K562 (cell line): ENCODE results near the gene LYPD5. TPM values are rescaled to one million over a fixed set of nuclear protein-coding genes. Genes with fewer than 3 reads are reported as not detected.

Source experiments
- ATAC-seq: fragments of 200-7000 bp; cut with Tn5 transposase; 3 replicates; pipeline ENCODE4 v1.9.1; 2020; ENCODE audit warnings: moderate library complexity
- BruUV-seq: library from RNA; stranded (reverse); fragments of 400-500 nt; replicated peaks from 2 replicates; lab custom pipeline; 2021; lab: Mats Ljungman, UMichigan
- CTCF ChIA-PET: fragments of 300-600 bp; formaldehyde crosslinking; extraction: SDS; loops from one replicate; lab custom pipeline; 2021; ENCODE audit warnings: low intra/inter-chr PET ratio; lab: Yijun Ruan, JAX
- POLR2A ChIA-PET: fragments of 300-600, 350-650 bp; sonication (Branson Sonifier 250); formaldehyde crosslinking; extraction: SDS; loops from one replicate; lab custom pipeline; 2021; ENCODE audit warnings: antibody characterized with exemption, inconsistent platforms; lab: Yijun Ruan, JAX
- DNase-seq, 4 experiments: peaks; one replicate each; pipeline versions ENCODE4 v3.0.0 to v3.0.0-alpha.2; 2011 to 2018; ENCODE audit warnings: low spot score in 3 of 4, mixed read lengths in 3 of 4; ENCODE audit errors: extremely low read depth in 1 of 4
- FAIRE-seq: peaks from 2 replicates; lab custom pipeline; 2011; peaks lifted over from hg19 to GRCh38; lab: Jason Lieb, UNC
- H2AFZ ChIP-seq: 2 replicates; pipeline ENCODE4 v1.6.0; 2011; ENCODE audit warnings: low read depth, low read length, control low read depth, inconsistent platforms
- H3K27ac ChIP-seq: fragments of 200-600 bp; 3 replicates; pipeline ENCODE4 v1.8.0; 2011; ENCODE audit warnings: low read depth, mild to moderate bottlenecking, control low read depth, inconsistent platforms, low read length, moderate library complexity, mixed read lengths; ENCODE audit errors: extremely low read depth
- H3K27me3 ChIP-seq, 2 experiments: fragments of 300-600 bp in 1 of 2; 2 replicates in 1 of 2; 3 replicates in 1 of 2; pipeline versions ENCODE4 v1.6.0 to v1.8.0; 2011; ENCODE audit warnings: inconsistent platforms in 2 of 2, low read length in 2 of 2, mild to moderate bottlenecking in 1 of 2, mixed read lengths in 1 of 2, moderate library complexity in 1 of 2; ENCODE audit not compliant: control insufficient read depth in 2 of 2, insufficient read depth in 2 of 2
- H3K36me3 ChIP-seq: fragments of 300-600 bp; 3 replicates; pipeline ENCODE4 v1.8.0; 2011; ENCODE audit warnings: mild to moderate bottlenecking, low read length, inconsistent platforms; ENCODE audit not compliant: control insufficient read depth, insufficient read depth
- H3K4me1 ChIP-seq, 2 experiments: fragments of 200-600 bp in 1 of 2; replicated peaks in 1 of 2; 2 replicates in 1 of 2; 3 replicates in 1 of 2; pipeline versions ENCODE4 v1.5.1 to v1.8.0; 2011; ENCODE audit warnings: inconsistent platforms in 2 of 2, low read length in 2 of 2, mild to moderate bottlenecking in 1 of 2, mixed read lengths in 1 of 2, moderate library complexity in 1 of 2; ENCODE audit not compliant: control insufficient read depth in 2 of 2, insufficient read depth in 2 of 2
- H3K4me2 ChIP-seq: 2 replicates; pipeline ENCODE4 v1.6.1; 2011; ENCODE audit warnings: low read length, control low read depth, inconsistent platforms, mixed read lengths; ENCODE audit not compliant: insufficient read depth
- H3K4me3 ChIP-seq: fragments of 200-600 bp; sonication (generic), shearing (Covaris generic); 2 replicates; pipeline ENCODE4 v1.5.1; 2016; ENCODE audit warnings: control low read depth, inconsistent platforms
- H3K79me2 ChIP-seq: fragments of 200-600 bp; 3 replicates; pipeline ENCODE4 v1.8.0; 2011; ENCODE audit warnings: low read length, inconsistent platforms; ENCODE audit not compliant: control insufficient read depth, insufficient read depth
- H3K9ac ChIP-seq, 2 experiments: 2 replicates each; pipeline versions ENCODE4 v1.6.0 to v1.6.1; 2011; ENCODE audit warnings: low read depth in 2 of 2, low read length in 2 of 2, control low read depth in 1 of 2, inconsistent platforms in 1 of 2, mild to moderate bottlenecking in 1 of 2, mixed read lengths in 1 of 2; ENCODE audit not compliant: insufficient read depth in 1 of 2
- H3K9me1 ChIP-seq: one replicate; pipeline ENCODE4 v1.6.0; 2011; ENCODE audit warnings: inconsistent platforms, mild to moderate bottlenecking, low read length, moderate library complexity; ENCODE audit not compliant: control insufficient read depth, insufficient read depth
- H3K9me3 ChIP-seq: replicated peaks from 2 replicates; pipeline ENCODE4 v1.5.1; 2011; ENCODE audit warnings: low read depth, low read length, inconsistent platforms; ENCODE audit not compliant: control insufficient read depth, insufficient read depth
- H4K20me1 ChIP-seq: replicated peaks from 2 replicates; pipeline ENCODE4 v1.6.1; 2011; ENCODE audit warnings: low read length, inconsistent platforms, mixed read lengths; ENCODE audit not compliant: control insufficient read depth, insufficient read depth
- ARID3A ChIP-seq: IDR thresholded peaks from 2 replicates; pipeline ENCODE4 v1.6.1; 2012; ENCODE audit warnings: low read depth, low read length, improper control_type of control experiment, borderline replicate concordance
- ATF7 ChIP-seq: fragments of 450-650 bp; IDR thresholded peaks from 2 replicates; pipeline ENCODE4 v1.7.1; 2014; ENCODE audit warnings: mild to moderate bottlenecking, moderate library complexity
- DPF2 ChIP-seq: fragments of 450-650 bp; IDR thresholded peaks from 2 replicates; pipeline ENCODE4 v1.6.1; 2016
- IFI16 ChIP-seq: fragments of 250-450 bp; sonication (Bioruptor Pico); IDR thresholded peaks from 2 replicates; pipeline ENCODE4 v2.1.2; 2022; ENCODE audit warnings: mild to moderate bottlenecking, inconsistent platforms
- MBD2 ChIP-seq: sonication (generic); IDR thresholded peaks from 2 replicates; pipeline ENCODE4 v1.6.1; 2016; ENCODE audit warnings: low read depth, borderline replicate concordance
- SMAD1 ChIP-seq: fragments of 150-350 bp; IDR thresholded peaks from 2 replicates; pipeline ENCODE4 v1.6.1; 2014; ENCODE audit warnings: low read length, low read depth; ENCODE audit not compliant: partially characterized antibody
- SMARCA4 ChIP-seq: fragments of 450-650 bp; IDR thresholded peaks from 2 replicates; pipeline ENCODE4 v1.6.1; 2016
- TAF1 ChIP-seq: IDR thresholded peaks from 2 replicates; pipeline ENCODE4 v1.6.1; 2011; ENCODE audit warnings: mild to moderate bottlenecking, low read length, moderate library complexity; ENCODE audit not compliant: insufficient read depth, control insufficient read depth, severe bottlenecking; ENCODE audit errors: extremely low read depth
- TBP ChIP-seq: optimal IDR thresholded peaks from 2 replicates; pipeline ENCODE3; 2011; ENCODE audit warnings: low read depth, low read length, improper control_type of control experiment
- ZBTB7A ChIP-seq: IDR thresholded peaks from 2 replicates; pipeline ENCODE4 v1.6.1; 2011; ENCODE audit warnings: low read depth, mild to moderate bottlenecking, low read length, moderate library complexity, borderline replicate concordance; ENCODE audit not compliant: control insufficient read depth
- ZNF408 ChIP-seq: fragments of 250-450 bp; sonication (Bioruptor Pico); IDR thresholded peaks from 2 replicates; pipeline ENCODE4 v1.4.0; 2020; ENCODE audit warnings: low read depth, mild to moderate bottlenecking, moderate library complexity
- WGBS: fragments of 100-300 bp; shearing (Covaris generic); methylation state at CpG from one replicate; pipeline ENCODE4 v1.1.6; 2016; ENCODE audit warnings: low coverage, mixed read lengths; ENCODE audit not compliant: insufficient coverage; ENCODE audit errors: missing lambda C conversion rate; 5-methylcytosine and 5-hydroxymethylcytosine counted together
- in situ Hi-C: fragments of 300-500 bp; cut with MboI; formaldehyde crosslinking; loops from 4 replicates; pipeline ENCODE4 v1.15.0; 2018; ENCODE audit warnings: inconsistent platforms, mixed read lengths
- intact Hi-C: fragments of 100-400 bp; cut with micrococcal nuclease; formaldehyde crosslinking; loops from 2 replicates; pipeline ENCODE4 v1.14.2; 2022
- polyA plus RNA-seq, 8 experiments: library from polyadenylated mRNA; depleted of rRNA in 4 of 8; stranded (reverse) in 5 of 8; unstranded in 3 of 8; fragments of >200 nt; fragmentation: Nextera tagmentation in 2 of 8; fragmentation: Illumina TruSeq in 1 of 8; extraction: Ambion mirVana in 2 of 8; extraction: Trizol in 1 of 8; gene quantifications; 2 replicates each; pipeline versions ENCODE4 v1.2.1 to v1.2.3, GENCODE V29; 2011 to 2014; ENCODE audit warnings: inconsistent platforms in 1 of 8, missing spikeins in 1 of 8
- total RNA-seq, 7 experiments: library from RNA; depleted of rRNA in 6 of 7; stranded (reverse); fragments of >200 nt in 6 of 7; fragmentation: Illumina TruSeq in 2 of 7; extraction: Trizol in 2 of 7; gene quantifications; 2 replicates each; pipeline versions ENCODE4 v1.2.1 to v1.2.3, GENCODE V29; 2011 to 2021; ENCODE audit warnings: low replicate concordance in 1 of 7
- TF ChIP-seq, protein P1 (sequence below): fragments of 450-650 bp; IDR thresholded peaks from 2 replicates; pipeline ENCODE4 v1.6.1; 2018; ENCODE audit not compliant: partially characterized antibody

LYPD5 gene
- total and polyA plus RNA-seq, 9 of the 15 experiments (the other 6 are each of a cell fraction or from before 2014, with no cell fraction given): 0.03 to 0.22 (median 0.10) TPM; not detected in 3

DNA sequence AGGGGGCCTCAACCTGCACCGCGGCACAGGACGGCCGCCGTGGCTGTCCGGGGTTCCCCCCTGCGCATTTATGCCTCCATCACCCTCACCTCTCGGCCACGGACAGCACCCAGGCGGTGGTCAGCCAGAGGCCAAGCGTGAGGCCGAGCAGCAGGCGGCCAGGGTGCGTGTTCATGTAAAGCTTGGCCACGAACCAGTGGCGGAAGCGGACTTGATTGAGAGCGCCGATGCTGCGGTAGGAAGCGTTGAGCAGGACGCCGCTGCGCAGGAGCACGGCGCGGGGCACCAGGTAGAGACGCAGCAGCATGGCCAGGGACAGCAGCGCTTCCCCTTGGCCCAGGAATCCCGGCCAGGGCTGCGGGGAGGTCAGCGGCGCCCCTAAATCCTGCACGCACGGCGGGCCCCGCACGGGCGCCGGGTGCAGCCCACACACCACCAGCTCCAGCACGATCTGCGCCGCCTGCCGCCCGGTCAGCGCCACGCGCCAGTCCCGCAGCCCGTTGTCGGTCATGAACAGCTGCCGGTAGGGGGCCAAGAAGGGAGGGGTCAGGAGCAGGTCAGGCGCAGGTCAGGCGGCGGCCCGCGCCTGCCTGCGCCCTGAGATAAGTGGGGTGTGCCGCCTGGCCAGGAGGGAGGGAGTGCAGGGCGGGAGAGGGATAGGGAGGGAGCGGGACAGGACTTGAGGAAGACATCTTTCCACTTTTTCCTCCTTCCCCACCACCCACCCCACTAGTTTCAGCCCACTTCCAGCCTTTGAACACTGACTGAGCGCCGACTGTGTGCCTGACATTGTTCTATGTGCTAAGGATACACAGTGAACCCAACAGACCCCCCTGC is 27.9 kb downstream of the LYPD5 start (continued):
- TF ChIP-seq ARID3A: peak; percentile 39; the same call in 1 of the 2 replicates
- peak; percentile 82; the same call in 1 of the 2 replicates for TF ChIP-seq MBD2
- TF ChIP-seq ZNF408 (CRISPR knock-in tag): no peak
- peak; percentile 85 for TF ChIP-seq ATF7
- TF ChIP-seq IFI16 (CRISPR knock-in tag): 0 out of 2 replicates have a peak, but pooled peaks have one; percentile 9
- peak; percentile 75 for TF ChIP-seq TBP

DNA sequence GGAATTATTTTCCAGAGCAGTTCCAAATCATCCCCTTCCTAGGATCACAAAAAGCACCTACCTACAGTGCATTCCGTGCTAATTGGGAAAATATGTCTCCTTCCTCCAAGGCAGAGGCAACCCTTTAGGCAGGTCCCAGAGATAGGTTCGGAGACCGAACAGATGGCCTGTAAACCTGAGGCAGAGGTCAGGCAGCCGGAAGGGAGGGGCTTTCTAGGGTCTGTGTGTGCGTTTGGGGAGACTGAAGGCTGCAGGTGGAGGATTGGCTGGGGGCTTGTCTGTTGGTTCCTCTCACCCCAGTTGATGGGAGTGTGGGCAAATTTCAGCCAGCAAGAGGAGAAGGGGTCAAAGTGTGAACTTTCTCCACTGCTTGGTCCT is 28.5 kb downstream of the LYPD5 start:
- CTCF ChIA-PET: interaction anchor here (2.0 kb wide), 1 partner anchor 28 kb away, joined by 14 read pairs; no protein-coding TSS in a partner anchor
- Histone ChIP-seq H4K20me1 (no peaks in the 10 kb centered on the region), H3K36me3 (peaks cover 41% of the 10 kb centered on the region), H3K4me2 (peak overlapping the region; percentile 92), H3K9ac (peak overlapping the region; percentile 80 to 92), H3K4me3 (peak overlapping the region; percentile 51), H3K9me3 (no peaks in the 10 kb centered on the region), H3K79me2 (peaks cover 62% of the 10 kb centered on the region), H3K4me1 (peaks cover 55 to 60% of the 10 kb centered on the region in 2 experiments), H2AFZ (peak overlapping the region; percentile 74), H3K9me1 (no peaks in the 10 kb centered on the region), H3K27ac (peak overlapping the region; percentile 95), H3K27me3 (no peaks in the 10 kb centered on the region)
- DNase-seq (peak; percentile 68 to 91 (median 78)), ATAC-seq (peak; percentile 71), FAIRE-seq (peak; percentile 90)
- WGBS: 0% methylated on average over 5 of the region's 5 CpGs
- POLR2A ChIA-PET: interaction anchor here (1.9 to 9.9 kb wide), 3 partner anchors 8 to 20 kb away, joined by 16 to 71 read pairs (median 31); partner anchors contain the start of gene SMG9
- in situ Hi-C loops (no loop called here), intact Hi-C loops (loop anchor here (1.0 kb wide), 1 partner anchor 12 kb away; no protein-coding TSS in a partner anchor)
- no TSS peak for BruUV-seq
- TF ChIP-seq DPF2 (peak; percentile 48; the same call in 1 of the 2 replicates), SMARCA4 (0 out of 2 replicates have a peak, but pooled peaks have one; percentile 28), ZBTB7A (peak; percentile 93), SMAD1 (peak; percentile 32), TAF1 (peak; percentile 50)
- TF ChIP-seq, protein P1, sequence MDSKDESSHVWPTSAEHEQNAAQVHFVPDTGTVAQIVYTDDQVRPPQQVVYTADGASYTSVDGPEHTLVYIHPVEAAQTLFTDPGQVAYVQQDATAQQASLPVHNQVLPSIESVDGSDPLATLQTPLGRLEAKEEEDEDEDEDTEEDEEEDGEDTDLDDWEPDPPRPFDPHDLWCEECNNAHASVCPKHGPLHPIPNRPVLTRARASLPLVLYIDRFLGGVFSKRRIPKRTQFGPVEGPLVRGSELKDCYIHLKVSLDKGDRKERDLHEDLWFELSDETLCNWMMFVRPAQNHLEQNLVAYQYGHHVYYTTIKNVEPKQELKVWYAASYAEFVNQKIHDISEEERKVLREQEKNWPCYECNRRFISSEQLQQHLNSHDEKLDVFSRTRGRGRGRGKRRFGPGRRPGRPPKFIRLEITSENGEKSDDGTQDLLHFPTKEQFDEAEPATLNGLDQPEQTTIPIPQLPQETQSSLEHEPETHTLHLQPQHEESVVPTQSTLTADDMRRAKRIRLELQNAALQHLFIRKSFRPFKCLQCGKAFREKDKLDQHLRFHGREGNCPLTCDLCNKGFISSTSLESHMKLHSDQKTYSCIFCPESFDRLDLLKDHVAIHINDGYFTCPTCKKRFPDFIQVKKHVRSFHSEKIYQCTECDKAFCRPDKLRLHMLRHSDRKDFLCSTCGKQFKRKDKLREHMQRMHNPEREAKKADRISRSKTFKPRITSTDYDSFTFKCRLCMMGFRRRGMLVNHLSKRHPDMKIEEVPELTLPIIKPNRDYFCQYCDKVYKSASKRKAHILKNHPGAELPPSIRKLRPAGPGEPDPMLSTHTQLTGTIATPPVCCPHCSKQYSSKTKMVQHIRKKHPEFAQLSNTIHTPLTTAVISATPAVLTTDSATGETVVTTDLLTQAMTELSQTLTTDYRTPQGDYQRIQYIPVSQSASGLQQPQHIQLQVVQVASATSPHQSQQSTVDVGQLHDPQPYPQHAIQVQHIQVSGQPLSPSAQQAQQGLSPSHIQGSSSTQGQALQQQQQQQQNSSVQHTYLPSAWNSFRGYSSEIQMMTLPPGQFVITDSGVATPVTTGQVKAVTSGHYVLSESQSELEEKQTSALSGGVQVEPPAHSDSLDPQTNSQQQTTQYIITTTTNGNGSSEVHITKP: peak; percentile 6
